ENCODE results near the gene KREMEN1.

- TF ChIP-seq CTCF (IDR thresholded peaks at IDR 0.05) (no peak), EZH2 (IDR thresholded peaks at IDR 0.05; ENCODE audit: borderline replicate concordance, insufficient read depth, low read depth, low read length, poor library complexity, severe bottlenecking) (no peak)
Observed at GRCh38 chr22:29215012-29215860, 142.4 kb downstream of the KREMEN1 start.
